ENCODE data around the gene ALDH7A1. TPM values are rescaled to one million over a fixed set of nuclear protein-coding genes. Genes with fewer than 3 reads are reported as not detected.

The ALDH7A1 gene
- total RNA-seq, 2 donors from 2014 or later, result 24.7 to 25.2 TPM

GRCh38 chr5:126487596-126487995 is 107.4 kb downstream of the ALDH7A1 start:
- ATAC-seq, result no peak
- intact Hi-C loops (cut with DNase I), result no loop called here

GRCh38 chr5:126486332-126486731 is 108.7 kb downstream of the ALDH7A1 start:
- DNase-seq (no peak), ATAC-seq (peak; percentile 30 to 41)

More at GRCh38 chr5:126487596-126487995, 107.4 kb downstream of the ALDH7A1 start:
- DNase-seq, result no peak

DNA sequence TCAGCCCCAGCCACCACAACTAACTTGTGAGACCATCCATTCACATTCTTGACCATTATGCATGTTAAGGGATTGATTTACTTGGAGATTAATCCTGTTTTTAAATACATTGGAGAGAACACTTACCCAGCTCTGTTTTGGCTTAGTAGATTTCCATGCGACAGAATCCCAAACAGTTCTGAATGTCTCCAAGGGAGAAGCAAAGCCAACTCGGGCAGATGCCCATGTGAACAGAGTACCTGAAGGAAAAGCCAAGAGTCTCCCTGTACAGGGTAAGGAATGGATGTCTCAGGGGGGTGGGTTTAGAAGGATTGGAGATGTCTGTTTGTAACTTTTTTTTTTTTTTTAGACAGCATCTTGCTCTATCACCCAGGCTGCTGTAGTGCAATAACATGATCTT is 110.8 kb downstream of the ALDH7A1 start:
- ATAC-seq (no peak), DNase-seq (no peak)
- intact Hi-C loops (cut with DNase I), result no loop called here

More at GRCh38 chr5:126486332-126486731, 108.7 kb downstream of the ALDH7A1 start:
- intact Hi-C loops (cut with DNase I), result no loop called here

DNA sequence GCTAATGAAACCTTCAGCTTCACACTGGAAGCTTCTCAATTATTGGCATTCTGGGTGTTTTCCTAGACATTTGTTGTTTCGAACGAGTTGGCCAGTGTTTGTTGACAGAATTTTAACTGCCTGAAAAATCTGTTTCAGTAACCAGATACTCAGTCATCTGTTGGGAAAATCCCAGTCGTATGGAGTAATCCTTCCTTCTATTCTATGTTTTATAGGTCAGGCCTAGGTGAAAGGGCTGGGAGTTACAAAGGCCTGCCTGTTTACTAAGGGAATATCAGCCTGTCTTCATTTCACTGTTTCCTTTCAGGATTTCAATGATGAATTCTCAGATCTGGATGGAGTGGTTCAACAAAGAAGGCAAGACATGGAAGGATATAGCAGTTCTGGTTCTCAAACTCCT is 111.9 kb downstream of the ALDH7A1 start:
- ATAC-seq (no peak), DNase-seq (no peak)
- intact Hi-C loops (cut with DNase I), result no loop called here

- DNase-seq (no peak), ATAC-seq (no peak)
- intact Hi-C loops (cut with DNase I), result no loop called here
These were observed 112.4 kb downstream of the ALDH7A1 start for GRCh38 chr5:126482591-126482990.

DNA sequence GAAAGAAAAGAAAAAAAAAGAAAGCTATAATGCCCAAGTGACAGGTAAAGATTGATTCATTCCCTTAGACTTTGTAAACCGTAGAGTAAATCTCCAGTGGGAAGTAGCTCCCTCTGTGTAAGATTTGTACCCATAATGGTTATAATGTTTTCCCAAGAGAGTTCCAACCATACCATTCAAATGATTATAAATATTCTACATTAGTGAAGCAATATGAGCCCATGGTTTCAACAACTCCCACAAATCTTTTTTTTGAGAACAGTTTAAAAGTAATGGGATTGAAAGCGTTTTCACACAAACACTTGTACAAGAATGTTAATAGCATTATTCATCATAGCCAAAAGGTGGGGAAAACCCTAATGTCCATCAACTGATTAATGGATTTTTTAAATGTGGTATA is 113.8 kb downstream of the ALDH7A1 start:
- ATAC-seq (no peak), DNase-seq (no peak)
- intact Hi-C loops (cut with DNase I), result no loop called here

Other genes starting within 250 kb of the ALDH7A1 start
- gene GRAMD2B, start 171.8 kb downstream of the ALDH7A1 start, total RNA-seq, result 10 to 100 TPM; 20.8 to 32.7 TPM
- gene PHAX, start 5.7 kb upstream of the ALDH7A1 start, total RNA-seq, result 10 to 100 TPM; 30.3 to 34.8 TPM
- gene LMNB1, start 181.9 kb upstream of the ALDH7A1 start, total RNA-seq, result 1 to 10 TPM; 3.7 to 6.2 TPM

Measured in left cardiac atrium (tissue), 4 donors.